ENCODE measurements around the gene IFTAP. TPM values are rescaled to one million over a fixed set of nuclear protein-coding genes. Genes with fewer than 3 reads are reported as not detected.

IFTAP gene
- total RNA-seq, 1 donor from 2014 or later = 7.1 TPM

DNA sequence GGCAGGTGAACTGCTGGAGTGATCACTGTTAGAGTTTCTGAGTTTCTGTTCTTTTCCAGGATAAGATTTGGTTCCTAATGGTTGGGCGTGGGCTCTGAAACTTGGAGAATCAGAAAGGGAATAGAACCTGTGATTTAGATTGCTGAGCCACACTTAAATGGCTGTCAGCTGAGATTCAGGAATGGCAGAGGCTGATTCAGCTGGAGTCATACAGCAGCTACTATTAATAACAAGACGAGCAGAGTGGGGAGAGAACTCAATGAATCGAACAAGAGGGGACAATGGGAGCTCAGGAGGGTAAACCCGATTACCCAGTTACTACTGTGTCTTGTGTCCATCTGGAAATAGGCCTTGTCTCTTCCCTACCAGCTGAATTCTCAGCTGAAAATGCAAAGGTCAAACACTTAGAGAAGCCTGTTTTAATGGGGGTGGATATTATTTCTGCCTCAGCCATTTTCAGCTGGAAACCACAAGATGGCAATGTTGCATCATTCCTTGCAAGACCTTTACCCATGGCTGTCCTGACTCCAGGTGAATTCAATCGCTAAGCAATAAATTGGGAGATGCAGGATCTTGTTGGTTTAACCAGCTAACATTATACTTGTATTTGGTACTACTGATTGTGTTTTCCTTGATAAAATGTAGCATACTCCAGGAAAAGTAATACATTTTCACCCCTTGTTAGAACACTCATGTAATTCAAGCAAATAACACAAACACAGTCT lies 108.2 kb downstream of the IFTAP start:
- H3K36me3 ChIP-seq = no peaks in the 10 kb centered on the region
- H3K4me1 ChIP-seq = no peaks in the 10 kb centered on the region
- H3K4me3 ChIP-seq = no peak overlapping the region
- TF ChIP-seq CTCF (IDR thresholded peaks at IDR 0.05) = peak; percentile 70 to 82 (median 76)
- intact Hi-C loops (cut with DNase I) = loop anchor here (1.0 kb wide), 1 partner anchor 45 kb away; no protein-coding TSS in a partner anchor
- no peak for DNase-seq (ENCODE audit: low spot score in 2 of 2)
- H3K9me3 ChIP-seq = no peaks in the 10 kb centered on the region
- H3K27ac ChIP-seq = no peak overlapping the region
- H3K27me3 ChIP-seq = no peaks in the 10 kb centered on the region

- H3K4me3 ChIP-seq = no peak overlapping the region
- no peak for TF ChIP-seq CTCF (IDR thresholded peaks at IDR 0.05)
- H3K36me3 ChIP-seq = no peaks in the 10 kb centered on the region
- H3K4me1 ChIP-seq = no peaks in the 10 kb centered on the region
- intact Hi-C loops (cut with DNase I) = no loop called here
- no peaks in the 10 kb centered on the region for H3K27me3 ChIP-seq
- no peaks in the 10 kb centered on the region for H3K9me3 ChIP-seq
- H3K27ac ChIP-seq = no peak overlapping the region
- DNase-seq (ENCODE audit: low spot score in 2 of 2) = no peak
These were observed 108.7 kb downstream of the IFTAP start for GRCh38 chr11:36703055-36703404.

Other genes starting within 250 kb of the IFTAP start
- gene TRAF6, start 84.2 kb upstream of the IFTAP start, total RNA-seq = 4.8 TPM
- gene RAG1, start 26.5 kb upstream of the IFTAP start, total RNA-seq = under 0.01 TPM
- not detected for gene RAG2, start 3.7 kb downstream of the IFTAP start, total RNA-seq

All from ascending aorta (tissue), 2 donors.